LNCAP (cell line): ENCODE measurements around the gene DUSP1.

ENCODE experiments used
- CTCF ChIP-seq: fragments of 450-650 bp; IDR thresholded peaks from 2 replicates; pipeline ENCODE4 v1.5.1; 2017; ENCODE audit warnings: mild to moderate bottlenecking

DUSP1 gene

GRCh38 chr5:172801179-172801671 lies 30.2 kb upstream of the DUSP1 start:
- TF ChIP-seq CTCF, result no peak

GRCh38 chr5:172800088-172800551 lies 29.1 kb upstream of the DUSP1 start:
- no peak for TF ChIP-seq CTCF

GRCh38 chr5:172799416-172799815 lies 28.4 kb upstream of the DUSP1 start:
- no peak for TF ChIP-seq CTCF

GRCh38 chr5:172798422-172799215 lies 27.6 kb upstream of the DUSP1 start:
- no peak for TF ChIP-seq CTCF

GRCh38 chr5:172797771-172798191 lies 26.8 kb upstream of the DUSP1 start:
- TF ChIP-seq CTCF, result no peak

DNA sequence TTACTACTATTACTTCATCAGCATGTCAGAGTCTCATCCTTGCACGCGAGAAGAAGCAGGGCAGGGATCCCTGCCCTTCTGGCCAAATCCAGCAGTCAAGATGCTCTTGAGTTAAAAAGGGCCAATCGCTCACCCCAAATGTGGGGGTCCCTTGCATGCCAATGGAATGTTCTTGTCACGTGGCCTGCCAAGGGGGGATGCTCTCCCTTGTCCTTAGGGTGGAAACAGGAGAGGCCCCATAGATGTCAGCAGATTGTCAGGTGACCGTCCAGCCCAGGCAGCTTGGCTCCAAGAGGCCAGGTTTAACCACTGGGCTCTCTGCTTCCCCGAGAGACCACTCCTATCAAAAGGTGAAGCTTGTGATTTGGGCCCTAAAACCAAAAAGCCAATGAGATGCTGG lies 25.3 kb upstream of the DUSP1 start:
- no peak for TF ChIP-seq CTCF

DNA sequence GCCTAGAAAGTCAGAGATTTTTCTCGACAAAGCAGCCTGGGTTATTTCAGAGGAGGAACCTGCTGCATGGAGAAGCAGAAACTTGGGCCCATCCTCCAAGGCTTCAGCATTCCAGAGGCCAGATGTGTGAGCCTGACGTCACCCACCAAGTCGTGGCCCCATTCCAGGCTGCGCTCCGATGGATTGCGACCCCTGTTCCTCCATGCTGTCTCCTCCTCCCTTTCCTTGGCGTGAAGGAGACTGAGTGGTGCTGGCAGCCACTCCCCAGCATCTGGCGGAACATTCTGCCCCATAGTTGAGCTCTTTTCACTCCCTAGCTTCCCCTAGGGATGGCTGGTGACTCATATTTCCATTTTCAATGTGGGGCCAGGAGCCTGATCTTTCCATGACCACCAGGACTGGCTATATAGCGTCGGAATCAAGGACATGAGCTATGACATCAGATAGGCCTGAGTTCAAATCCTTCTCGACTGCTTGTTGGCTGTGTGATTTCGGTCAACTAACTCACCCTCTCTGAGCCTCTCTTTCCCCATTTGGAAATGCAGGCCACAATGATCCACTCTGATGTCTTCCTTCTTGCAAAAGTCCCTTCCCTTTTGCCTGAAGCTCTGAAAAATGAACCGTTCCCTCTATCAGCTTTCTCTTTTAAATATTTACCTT lies 24.5 kb upstream of the DUSP1 start:
- no peak for TF ChIP-seq CTCF
